Activated naive CD4-positive, alpha-beta T cell (primary cell): ENCODE measurements around the gene GPR26.

Source experiments
- DNase-seq, 4 experiments: peaks; one replicate each; lab custom pipeline; 2025; lab: John Stamatoyannopoulos, UW

GPR26 gene, protein sequence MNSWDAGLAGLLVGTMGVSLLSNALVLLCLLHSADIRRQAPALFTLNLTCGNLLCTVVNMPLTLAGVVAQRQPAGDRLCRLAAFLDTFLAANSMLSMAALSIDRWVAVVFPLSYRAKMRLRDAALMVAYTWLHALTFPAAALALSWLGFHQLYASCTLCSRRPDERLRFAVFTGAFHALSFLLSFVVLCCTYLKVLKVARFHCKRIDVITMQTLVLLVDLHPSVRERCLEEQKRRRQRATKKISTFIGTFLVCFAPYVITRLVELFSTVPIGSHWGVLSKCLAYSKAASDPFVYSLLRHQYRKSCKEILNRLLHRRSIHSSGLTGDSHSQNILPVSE

DNA sequence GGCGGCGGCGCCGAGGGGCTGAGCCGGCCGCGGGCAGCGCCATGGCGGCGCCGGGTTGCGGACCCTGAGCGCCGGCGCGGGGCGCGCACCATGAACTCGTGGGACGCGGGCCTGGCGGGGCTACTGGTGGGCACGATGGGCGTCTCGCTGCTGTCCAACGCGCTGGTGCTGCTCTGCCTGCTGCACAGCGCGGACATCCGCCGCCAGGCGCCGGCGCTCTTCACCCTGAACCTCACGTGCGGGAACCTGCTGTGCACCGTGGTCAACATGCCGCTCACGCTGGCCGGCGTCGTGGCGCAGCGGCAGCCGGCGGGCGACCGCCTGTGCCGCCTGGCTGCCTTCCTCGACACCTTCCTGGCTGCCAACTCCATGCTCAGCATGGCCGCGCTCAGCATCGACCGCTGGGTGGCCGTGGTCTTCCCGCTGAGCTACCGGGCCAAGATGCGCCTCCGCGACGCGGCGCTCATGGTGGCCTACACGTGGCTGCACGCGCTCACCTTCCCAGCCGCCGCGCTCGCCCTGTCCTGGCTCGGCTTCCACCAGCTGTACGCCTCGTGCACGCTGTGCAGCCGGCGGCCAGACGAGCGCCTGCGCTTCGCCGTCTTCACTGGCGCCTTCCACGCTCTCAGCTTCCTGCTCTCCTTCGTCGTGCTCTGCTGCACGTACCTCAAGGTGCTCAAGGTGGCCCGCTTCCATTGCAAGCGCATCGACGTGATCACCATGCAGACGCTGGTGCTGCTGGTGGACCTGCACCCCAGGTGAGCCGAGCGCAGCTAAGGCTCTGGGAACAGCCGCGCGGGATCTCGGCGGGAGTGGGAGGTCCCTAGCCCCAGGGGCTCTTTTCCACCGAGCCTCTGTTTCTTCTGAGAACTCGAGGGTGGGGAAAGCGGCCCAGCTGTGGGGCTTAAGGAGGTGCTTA lies at the start of gene GPR26:
Gene GPR26, plus strand, starts transcription at position 38 of the 919 bp plus-strand sequence. Its CDS starts 53 bp downstream, at position 91.
- no peak for DNase-seq

DNA sequence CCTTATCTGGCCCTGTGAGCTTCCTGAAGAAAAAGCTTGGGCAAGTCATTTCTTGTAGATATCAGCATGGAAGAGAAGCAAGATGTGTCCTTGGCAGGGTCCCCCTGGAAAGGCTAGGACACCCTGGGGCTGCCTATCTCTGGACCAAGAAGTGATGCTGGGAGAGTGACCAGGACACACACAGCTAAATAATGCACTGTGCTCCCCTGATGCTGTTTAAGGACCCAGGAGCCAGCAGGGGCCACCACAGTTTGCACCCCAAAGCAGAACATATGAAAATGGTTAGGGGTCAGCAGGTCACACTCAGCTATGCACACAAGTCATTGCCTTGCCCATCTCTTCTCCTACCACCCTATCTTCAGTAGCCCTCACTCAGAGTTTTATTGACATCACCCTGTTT lies 47.9 kb upstream of the GPR26 start:
- DNase-seq, result no peak

- no peak for DNase-seq
Observed at GRCh38 chr10:123619067-123619855, 46.9 kb upstream of the GPR26 start.

DNA sequence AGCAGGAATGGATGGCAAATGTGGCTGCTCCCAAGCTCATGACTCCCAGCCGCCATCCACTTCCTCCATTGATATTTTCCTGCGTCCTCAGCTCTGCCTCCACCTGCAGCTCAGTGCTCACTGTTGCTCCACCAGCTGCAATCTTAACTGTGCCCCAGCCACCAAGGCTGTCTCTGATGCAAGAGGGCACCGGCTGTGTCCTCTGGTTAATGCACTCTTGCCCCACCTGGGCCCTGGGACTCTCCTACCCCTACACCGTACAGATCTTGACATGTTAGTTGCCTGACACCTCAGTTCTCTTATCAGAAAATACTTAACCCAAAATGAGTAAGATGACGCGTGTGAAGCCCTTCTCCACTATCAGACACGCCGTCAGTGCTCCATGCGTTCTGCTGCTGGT lies 45.5 kb upstream of the GPR26 start:
- DNase-seq, result no peak

- DNase-seq, result no peak
Observed at GRCh38 chr10:123621492-123621891, 44.7 kb upstream of the GPR26 start.

GRCh38 chr10:123621916-123622315 lies 44.2 kb upstream of the GPR26 start:
- DNase-seq, result no peak

- DNase-seq, result no peak
Observed at GRCh38 chr10:123622381-123622780, 43.8 kb upstream of the GPR26 start.

DNA sequence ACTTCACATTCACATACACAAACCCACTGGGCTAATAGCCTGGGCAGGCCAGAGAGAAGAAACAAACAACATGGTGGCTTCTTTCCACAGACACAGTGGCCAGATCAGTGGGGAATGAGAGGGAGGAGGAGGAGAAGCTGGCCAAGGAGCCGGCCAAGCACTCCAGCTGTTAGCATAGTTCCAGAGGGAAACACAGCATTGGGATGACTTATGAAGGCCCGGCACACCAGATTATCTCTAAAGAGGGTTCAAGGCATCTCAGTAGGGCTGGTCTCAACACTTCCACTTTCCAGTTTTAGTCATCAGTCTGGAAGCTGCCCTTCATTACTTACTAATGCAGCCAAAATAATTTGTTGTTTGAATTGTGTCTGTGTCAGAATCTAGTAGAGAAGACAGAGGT lies 42.1 kb upstream of the GPR26 start:
- no peak for DNase-seq

- DNase-seq, result no peak
Observed at GRCh38 chr10:123633106-123633505, 33.0 kb upstream of the GPR26 start.

- no peak for DNase-seq
Observed at GRCh38 chr10:123633636-123634035, 32.5 kb upstream of the GPR26 start.

GRCh38 chr10:123634221-123634620 lies 31.9 kb upstream of the GPR26 start:
- no peak for DNase-seq

GRCh38 chr10:123635131-123635530 lies 31.0 kb upstream of the GPR26 start:
- no peak for DNase-seq

DNA sequence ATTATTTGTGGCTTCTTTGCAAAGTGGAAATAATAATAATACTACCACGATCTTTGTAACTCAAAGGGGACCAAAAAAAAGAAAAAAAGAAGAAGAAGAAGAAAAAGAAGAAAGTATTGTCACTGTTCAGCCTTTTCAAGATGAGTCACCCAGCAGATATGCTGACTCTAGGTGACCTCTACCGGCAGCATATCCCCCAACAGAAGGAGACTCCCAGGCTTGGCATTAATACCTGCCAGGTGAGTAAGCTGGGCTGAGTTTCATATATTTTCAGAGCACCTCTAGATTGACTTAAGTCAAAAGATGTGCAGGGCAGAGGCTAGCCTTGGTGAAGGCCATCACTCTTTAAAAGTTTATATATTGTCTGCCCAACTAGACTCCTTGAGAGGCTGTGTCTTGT lies 30.4 kb upstream of the GPR26 start:
- no peak for DNase-seq

- no peak for DNase-seq
Observed at GRCh38 chr10:123636598-123637325, 29.4 kb upstream of the GPR26 start.

DNA sequence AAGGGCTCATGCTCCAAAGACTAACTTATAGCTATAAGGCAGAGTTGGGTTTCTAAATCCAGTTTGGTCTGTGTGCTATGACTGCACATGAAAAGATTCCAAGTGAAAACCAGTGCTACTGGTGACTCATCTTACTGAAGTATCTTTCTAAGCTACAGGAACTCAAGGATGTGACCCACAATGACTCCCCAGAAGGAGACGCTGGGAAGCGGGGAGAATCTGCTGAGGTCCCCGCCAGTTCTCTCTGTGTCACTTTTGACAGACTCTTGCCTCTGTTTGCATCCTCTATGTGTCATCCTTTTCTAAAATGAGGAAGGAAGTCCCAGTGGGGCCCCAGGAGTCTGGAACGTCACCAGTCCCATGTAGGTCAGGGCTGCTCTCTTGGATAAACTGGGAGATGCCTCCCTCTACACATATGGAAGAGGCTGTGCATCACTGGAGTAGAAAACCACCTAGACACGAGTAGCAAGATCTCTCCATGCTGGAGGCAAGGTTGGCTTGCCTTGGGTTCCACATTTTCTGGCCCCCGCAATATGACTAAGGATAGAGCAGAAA lies 28.8 kb upstream of the GPR26 start:
- DNase-seq, result no peak

DNA sequence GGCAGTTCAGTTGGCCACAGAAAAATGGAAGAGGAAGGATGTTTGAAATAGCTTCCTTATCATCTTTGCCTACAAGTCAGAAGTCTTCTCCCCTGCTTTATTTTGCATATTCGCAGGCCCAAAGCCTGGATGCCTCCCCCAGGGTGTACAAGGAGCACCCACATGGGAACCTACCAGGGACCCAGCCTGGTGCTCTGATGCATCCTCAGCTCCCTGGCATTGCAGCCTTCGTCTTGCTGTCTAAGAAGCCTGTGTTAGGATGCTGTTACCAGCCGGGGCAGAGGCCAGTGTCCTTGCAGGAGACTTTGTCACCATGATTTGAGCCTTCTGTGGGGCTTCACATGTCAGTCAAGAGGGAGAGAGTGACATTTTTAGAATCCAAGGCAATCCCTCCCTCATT lies 27.0 kb upstream of the GPR26 start:
- no peak for DNase-seq

DNA sequence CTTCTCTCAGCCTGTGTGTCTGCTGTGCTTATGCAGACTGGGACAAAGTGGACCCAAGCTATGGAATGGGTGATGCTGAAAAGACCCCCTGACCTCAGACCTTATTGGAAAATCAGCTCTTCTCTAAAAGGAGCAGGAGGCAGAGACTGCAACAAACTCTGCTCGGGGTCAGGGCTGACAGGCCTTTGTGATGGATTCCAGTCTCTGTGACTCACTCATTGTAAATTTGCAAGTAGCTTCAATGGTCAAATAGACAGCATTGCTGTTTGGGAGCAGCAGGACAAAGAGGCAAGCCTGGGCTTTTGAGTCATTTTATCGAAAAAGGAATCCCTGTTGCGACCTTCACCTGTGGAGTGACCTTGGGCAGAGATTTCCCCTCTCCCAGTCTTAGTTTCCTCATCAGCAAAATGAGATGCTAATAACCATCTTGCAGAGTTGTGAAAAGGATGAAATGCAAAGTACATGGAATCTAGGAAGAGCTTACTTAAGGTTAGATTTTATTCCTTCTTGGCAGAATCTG lies 26.1 kb upstream of the GPR26 start:
- no peak for DNase-seq

- DNase-seq, result no peak
Observed at GRCh38 chr10:123642293-123642692, 23.9 kb upstream of the GPR26 start.

DNA sequence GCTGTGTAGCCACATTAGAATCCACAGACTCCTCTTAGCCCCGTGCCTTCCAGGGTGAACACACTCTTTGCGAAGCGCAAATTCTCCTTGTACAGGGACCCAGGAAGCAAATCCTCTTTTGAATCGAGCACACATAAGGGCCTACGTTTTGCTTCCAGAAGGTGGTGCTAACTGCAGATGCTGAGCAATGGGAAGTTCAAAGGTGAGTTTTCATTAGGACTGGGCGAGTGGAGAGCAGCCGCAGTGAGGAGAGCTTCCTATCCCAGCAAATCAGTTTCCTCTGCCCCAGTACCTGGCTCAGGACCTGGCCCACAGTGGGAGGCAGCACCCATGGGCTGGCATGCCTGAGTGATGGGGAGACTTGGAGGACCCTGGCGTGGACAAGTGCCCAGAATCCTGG lies 23.5 kb upstream of the GPR26 start:
- DNase-seq, result no peak

DNA sequence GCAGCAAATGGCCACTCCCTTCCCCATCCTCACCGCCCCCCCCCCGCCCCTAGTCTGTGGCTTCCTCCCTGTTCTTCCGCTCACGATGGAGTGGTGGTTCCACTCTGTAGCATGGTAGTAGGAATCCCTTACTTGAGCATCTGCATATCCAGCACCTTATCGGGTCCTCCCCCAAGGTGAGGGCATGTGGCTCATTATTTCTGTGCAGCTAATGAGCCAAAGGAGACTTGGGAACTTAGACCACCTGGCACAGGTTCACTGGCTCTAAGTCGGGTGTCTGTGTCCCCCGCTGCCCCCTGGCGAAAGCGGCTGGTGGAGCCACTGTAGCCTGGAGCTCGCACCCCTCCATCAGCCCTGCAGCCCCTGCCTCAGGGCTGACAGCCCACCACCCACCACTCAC lies 22.8 kb upstream of the GPR26 start:
- DNase-seq, result no peak

DNA sequence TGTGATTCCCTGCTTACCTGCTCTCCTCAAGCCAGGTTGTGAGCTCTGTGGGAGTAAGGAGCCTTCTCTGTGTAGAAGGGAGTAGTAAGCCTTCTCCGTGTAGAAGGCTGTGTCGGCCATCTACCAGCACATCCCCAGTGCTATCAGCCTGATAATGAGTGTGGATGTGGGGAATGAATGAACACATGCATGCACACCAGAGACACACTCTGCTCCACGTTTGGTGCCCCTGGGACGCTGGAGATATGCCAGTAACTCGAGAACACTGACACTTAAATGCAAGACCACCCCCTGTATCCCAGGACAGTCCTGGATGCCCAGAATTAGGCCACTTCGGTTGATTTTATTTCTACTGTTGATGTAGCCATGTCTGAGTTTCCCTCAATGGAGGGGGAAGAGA lies 21.1 kb upstream of the GPR26 start:
- no peak for DNase-seq
